HG03342 (cell line): Measurements from ENCODE around the gene KRTAP5-11.
"Not testable (repeated sequence)": the region's sequence is repeated elsewhere in the genome, so short reads cannot be mapped to it uniquely, and the experiment has no call there.

Experiments
- ATAC-seq: cut with Tn5 transposase; IDR thresholded peaks from one replicate; pipeline ENCODE4 v1.9.1; 2021; ENCODE audit warnings: mild to moderate bottlenecking, moderate library complexity; ENCODE audit not compliant: unreplicated experiment

KRTAP5-11 gene

GRCh38 chr11:71582309-71582895, at the start of gene KRTAP5-11:
Gene KRTAP5-11 (minus strand): TSS chr11:71582875. CDS start chr11:71582837, 38 bp downstream.
- no peak for ATAC-seq

GRCh38 chr11:71631551-71631950, 48.9 kb upstream of the KRTAP5-11 start:
- not testable (repeated sequence) for ATAC-seq

GRCh38 chr11:71630071-71630470, 47.4 kb upstream of the KRTAP5-11 start:
- ATAC-seq = not testable (repeated sequence)

GRCh38 chr11:71628943-71629342, 46.3 kb upstream of the KRTAP5-11 start:
- not testable (repeated sequence) for ATAC-seq

- ATAC-seq = not testable (repeated sequence)
Measured at GRCh38 chr11:71623226-71623625, 40.6 kb upstream of the KRTAP5-11 start.

GRCh38 chr11:71622561-71622960, 39.9 kb upstream of the KRTAP5-11 start:
- not testable (repeated sequence) for ATAC-seq

- not testable (repeated sequence) for ATAC-seq
Measured at GRCh38 chr11:71615003-71615402, 32.3 kb upstream of the KRTAP5-11 start.

- not testable (repeated sequence) for ATAC-seq
Measured at GRCh38 chr11:71614366-71614917, 31.8 kb upstream of the KRTAP5-11 start.

- ATAC-seq = not testable (repeated sequence)
Measured at GRCh38 chr11:71613931-71614330, 31.3 kb upstream of the KRTAP5-11 start.

GRCh38 chr11:71611218-71611910, 28.7 kb upstream of the KRTAP5-11 start:
- ATAC-seq = not testable (repeated sequence)

GRCh38 chr11:71608272-71608671, 25.6 kb upstream of the KRTAP5-11 start:
- ATAC-seq = not testable (repeated sequence)

GRCh38 chr11:71607520-71608216, 25.0 kb upstream of the KRTAP5-11 start:
- ATAC-seq = not testable (repeated sequence)

- not testable (repeated sequence) for ATAC-seq
Measured at GRCh38 chr11:71606853-71607519, 24.3 kb upstream of the KRTAP5-11 start.

GRCh38 chr11:71604798-71605488, 22.3 kb upstream of the KRTAP5-11 start:
- ATAC-seq = not testable (repeated sequence)

GRCh38 chr11:71603221-71603620, 20.5 kb upstream of the KRTAP5-11 start:
- not testable (repeated sequence) for ATAC-seq

- not testable (repeated sequence) for ATAC-seq
Measured at GRCh38 chr11:71589546-71589920, 6.9 kb upstream of the KRTAP5-11 start.

- ATAC-seq = not testable (repeated sequence)
Measured at GRCh38 chr11:71588822-71589545, 6.3 kb upstream of the KRTAP5-11 start.

- not testable (repeated sequence) for ATAC-seq
Measured at GRCh38 chr11:71588314-71588713, 5.6 kb upstream of the KRTAP5-11 start.

GRCh38 chr11:71585673-71586072, 3.0 kb upstream of the KRTAP5-11 start:
- ATAC-seq = not testable (repeated sequence)

GRCh38 chr11:71582969-71583368, 294 bp upstream of the KRTAP5-11 start:
- ATAC-seq = not testable (repeated sequence)
